Uterus (tissue), 4 donors: ENCODE data around the gene GJA5. TPM values are rescaled to one million over a fixed set of nuclear protein-coding genes. Genes with fewer than 3 reads are reported as not detected.
A peak's percentile ranks its signal among the peaks of the same experiment; 100 is the strongest.

Experiments used
- DNase-seq, 2 donors: peaks; one replicate each; pipeline ENCODE4 v3.0.0-alpha.2; 2019 to 2020
- H3K27ac ChIP-seq, 2 donors: fragments of 200-600 bp; sonication (generic); 1 replicate in 1 of 2; 2 replicates in 1 of 2; pipeline ENCODE4 v1.5.1; 2016 to 2018
- H3K27me3 ChIP-seq, 2 donors: fragments of 200-600 bp; sonication (generic); one replicate each; pipeline ENCODE4 v1.5.1; 2018 to 2019; ENCODE audit warnings: control low read depth in 1 of 2
- H3K36me3 ChIP-seq, 2 donors: fragments of 200-600 bp; sonication (generic); one replicate each; pipeline ENCODE4 v1.5.1; 2019; ENCODE audit warnings: control low read depth in 1 of 2
- H3K4me1 ChIP-seq, 2 donors: fragments of 200-600 bp; sonication (generic); one replicate each; pipeline ENCODE4 v1.5.1; 2018 to 2019; ENCODE audit warnings: control low read depth in 1 of 2
- H3K4me3 ChIP-seq, 2 donors: fragments of 200-600 bp; sonication (generic); 1 replicate in 1 of 2; 2 replicates in 1 of 2; pipeline ENCODE4 v1.5.1; 2018 to 2019; ENCODE audit warnings: mild to moderate bottlenecking in 1 of 2
- H3K9me3 ChIP-seq, 2 donors: fragments of 200-600 bp; sonication (generic); one replicate each; pipeline ENCODE4 v1.5.1; 2019; ENCODE audit warnings: control low read depth in 1 of 2
- POLR2A ChIP-seq, 2 donors: fragments of 450-650 bp; IDR thresholded peaks; one replicate each; pipeline ENCODE4 v1.6.1; 2016; ENCODE audit warnings: antibody characterized with exemption in 2 of 2, mild to moderate bottlenecking in 1 of 2, moderate library complexity in 1 of 2
- intact Hi-C: fragments of 100-400 bp; cut with DNase I; formaldehyde crosslinking; loops from one replicate; pipeline ENCODE4 v1.15.1; 2023; ENCODE audit warnings: low total_unique reads
- total RNA-seq, 4 donors: library from RNA; depleted of rRNA in 3 of 4; stranded (reverse); fragments of >200 nt in 3 of 4; gene quantifications; one replicate each; pipeline versions ENCODE4 v1.1.0 to v1.2.4, GENCODE V29; 2014 to 2023
- TF ChIP-seq, protein P1 (sequence below), 4 experiments: fragments of 200-600 bp in 2 of 4; fragments of 450-650 bp in 2 of 4; sonication (generic) in 2 of 4; IDR thresholded peaks; one replicate each; pipeline ENCODE4 v1.5.1; 2016 to 2019; ENCODE audit warnings: antibody characterized with exemption in 4 of 4, mild to moderate bottlenecking in 2 of 4, moderate library complexity in 1 of 4
- donor health status: DM: yes; HTN: yes; CAD: no.

The GJA5 gene
- total RNA-seq, 4 donors from 2014 or later = 10.0 to 24.5 (median 15.1) TPM

DNA sequence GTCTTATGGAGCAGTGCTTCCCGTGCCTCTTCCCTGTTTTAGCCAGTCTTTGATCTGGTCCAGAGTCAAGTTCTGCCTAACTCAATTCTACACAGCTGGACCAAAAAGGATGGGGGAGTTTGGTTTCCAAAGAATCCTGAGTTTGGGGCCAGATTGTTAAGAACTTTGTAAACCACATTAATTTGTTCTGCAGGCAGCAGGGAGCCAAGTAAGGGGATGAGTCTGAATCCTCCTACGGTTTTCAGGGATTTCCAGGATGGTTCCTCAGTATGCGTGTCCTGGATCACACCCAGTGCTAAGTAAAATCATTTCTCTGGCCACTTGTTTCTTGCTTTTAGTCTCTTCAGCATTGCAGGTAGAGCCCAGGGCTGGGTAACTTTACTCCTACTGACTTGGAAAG, 26.1 kb upstream of the GJA5 start:
- Histone ChIP-seq H3K9me3 (no peaks in the 10 kb centered on the region), H3K27ac (peak overlapping the region; percentile 28 to 63), H3K4me3 (no peak overlapping the region), H3K4me1 (peaks cover 0 to 9% of the 10 kb centered on the region in 2 donors), H3K36me3 (no peaks in the 10 kb centered on the region), H3K27me3 (no peaks in the 10 kb centered on the region)
- intact Hi-C loops = no loop called here
- peak; percentile 40 to 45 for DNase-seq
- TF ChIP-seq, protein P1, sequence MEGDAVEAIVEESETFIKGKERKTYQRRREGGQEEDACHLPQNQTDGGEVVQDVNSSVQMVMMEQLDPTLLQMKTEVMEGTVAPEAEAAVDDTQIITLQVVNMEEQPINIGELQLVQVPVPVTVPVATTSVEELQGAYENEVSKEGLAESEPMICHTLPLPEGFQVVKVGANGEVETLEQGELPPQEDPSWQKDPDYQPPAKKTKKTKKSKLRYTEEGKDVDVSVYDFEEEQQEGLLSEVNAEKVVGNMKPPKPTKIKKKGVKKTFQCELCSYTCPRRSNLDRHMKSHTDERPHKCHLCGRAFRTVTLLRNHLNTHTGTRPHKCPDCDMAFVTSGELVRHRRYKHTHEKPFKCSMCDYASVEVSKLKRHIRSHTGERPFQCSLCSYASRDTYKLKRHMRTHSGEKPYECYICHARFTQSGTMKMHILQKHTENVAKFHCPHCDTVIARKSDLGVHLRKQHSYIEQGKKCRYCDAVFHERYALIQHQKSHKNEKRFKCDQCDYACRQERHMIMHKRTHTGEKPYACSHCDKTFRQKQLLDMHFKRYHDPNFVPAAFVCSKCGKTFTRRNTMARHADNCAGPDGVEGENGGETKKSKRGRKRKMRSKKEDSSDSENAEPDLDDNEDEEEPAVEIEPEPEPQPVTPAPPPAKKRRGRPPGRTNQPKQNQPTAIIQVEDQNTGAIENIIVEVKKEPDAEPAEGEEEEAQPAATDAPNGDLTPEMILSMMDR (IDR thresholded peaks at IDR 0.05) = no peak
- no peak for TF ChIP-seq POLR2A (IDR thresholded peaks at IDR 0.05)

DNA sequence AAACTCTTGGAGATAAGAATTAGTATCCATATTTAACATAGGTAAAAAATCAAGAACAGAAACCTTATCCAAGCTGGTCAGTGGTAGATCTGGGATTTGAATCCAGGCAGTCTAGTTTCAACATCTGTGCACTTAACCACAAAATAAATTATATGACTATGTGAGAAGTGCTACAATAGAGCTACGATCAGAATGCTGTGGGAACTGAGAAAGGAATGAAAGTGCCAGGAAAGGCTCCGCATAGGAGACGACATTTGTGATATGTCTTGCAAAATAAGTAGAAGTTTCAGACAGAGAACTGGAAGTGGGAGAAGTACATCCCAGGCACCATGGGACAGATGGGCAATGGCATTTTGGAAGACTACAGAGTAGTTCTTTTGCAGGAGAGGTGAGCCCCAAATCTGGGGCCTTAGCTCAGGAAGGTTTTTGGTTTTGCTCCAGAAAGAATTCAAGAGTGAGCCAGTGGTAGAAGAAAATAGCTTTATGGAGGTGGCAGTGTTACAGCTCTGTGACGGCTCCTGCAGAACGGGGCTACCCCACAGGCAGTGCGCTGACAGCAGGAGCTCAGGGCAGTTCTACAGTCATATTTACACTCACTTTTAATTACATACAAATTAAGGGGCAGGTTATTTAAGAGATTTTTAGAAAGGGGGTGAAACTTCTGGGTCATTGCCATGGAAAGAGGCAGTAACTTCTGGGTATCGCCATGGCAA, 25.5 kb upstream of the GJA5 start:
- Histone ChIP-seq H3K27ac (peak overlapping the region; percentile 28 to 63), H3K27me3 (no peaks in the 10 kb centered on the region), H3K9me3 (no peaks in the 10 kb centered on the region), H3K4me3 (no peak overlapping the region), H3K4me1 (peaks cover 0 to 9% of the 10 kb centered on the region in 2 donors), H3K36me3 (no peaks in the 10 kb centered on the region)
- intact Hi-C loops = no loop called here
- DNase-seq = no peak
- TF ChIP-seq, protein P1 (IDR thresholded peaks at IDR 0.05) = no peak
- no peak for TF ChIP-seq POLR2A (IDR thresholded peaks at IDR 0.05)

DNA sequence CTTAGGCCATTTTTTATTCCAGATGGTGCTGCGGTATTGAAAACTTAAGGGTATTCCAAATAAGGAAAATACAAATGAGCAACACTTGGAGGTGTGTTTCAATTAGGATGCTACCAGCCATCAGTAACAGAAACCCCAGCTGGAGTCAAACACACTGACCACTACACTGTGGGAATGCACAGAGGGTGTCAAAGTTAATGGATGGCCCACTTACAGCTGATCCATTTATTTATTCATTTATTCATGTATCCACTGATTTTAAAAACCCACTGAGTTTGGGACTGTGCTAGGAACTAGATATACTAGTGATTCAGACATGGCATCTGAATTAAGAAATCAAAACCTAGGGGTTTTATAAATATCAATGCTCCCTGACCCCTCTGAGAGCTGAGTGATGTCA, 24.5 kb upstream of the GJA5 start:
- no peak for DNase-seq
- intact Hi-C loops = no loop called here
- H3K4me1 ChIP-seq = peaks cover 0 to 9% of the 10 kb centered on the region in 2 donors
- H3K27ac ChIP-seq = no peak overlapping the region
- no peaks in the 10 kb centered on the region for H3K36me3 ChIP-seq
- no peaks in the 10 kb centered on the region for H3K27me3 ChIP-seq
- H3K9me3 ChIP-seq = no peaks in the 10 kb centered on the region
- no peak overlapping the region for H3K4me3 ChIP-seq
- no peak for TF ChIP-seq POLR2A (IDR thresholded peaks at IDR 0.05)
- TF ChIP-seq, protein P1 (IDR thresholded peaks at IDR 0.05) = no peak

DNA sequence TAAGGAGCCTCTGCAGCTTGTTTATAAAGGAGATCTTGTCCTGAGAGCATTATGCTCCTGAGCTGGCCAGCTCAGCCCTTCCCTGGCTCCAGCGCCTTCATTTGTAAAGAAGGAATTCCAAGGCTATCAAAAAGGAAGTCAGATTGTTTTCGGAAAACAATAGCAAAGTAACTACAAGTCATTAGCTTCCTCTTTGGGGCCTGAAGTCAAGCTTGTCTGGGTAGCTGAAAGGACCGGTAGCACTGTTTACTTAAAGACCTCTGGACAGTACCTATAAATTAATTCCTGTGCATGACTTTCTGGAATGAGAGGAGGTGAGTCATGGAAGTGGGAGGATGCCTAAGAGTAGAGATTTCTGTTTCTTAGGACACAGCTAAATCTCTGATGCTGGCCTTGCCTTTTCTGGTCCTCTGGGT, 20.7 kb upstream of the GJA5 start:
- no peak for TF ChIP-seq POLR2A (IDR thresholded peaks at IDR 0.05)
- TF ChIP-seq, protein P1 (IDR thresholded peaks at IDR 0.05) = no peak
- Histone ChIP-seq H3K36me3 (no peaks in the 10 kb centered on the region), H3K4me1 (peaks cover 0 to 6% of the 10 kb centered on the region in 2 donors), H3K27ac (peak overlapping the region; percentile 61 to 67), H3K9me3 (no peaks in the 10 kb centered on the region), H3K27me3 (no peaks in the 10 kb centered on the region), H3K4me3 (no peak overlapping the region)
- DNase-seq = peak in 1 of 2 donors; percentile 45
- intact Hi-C loops = no loop called here

DNA sequence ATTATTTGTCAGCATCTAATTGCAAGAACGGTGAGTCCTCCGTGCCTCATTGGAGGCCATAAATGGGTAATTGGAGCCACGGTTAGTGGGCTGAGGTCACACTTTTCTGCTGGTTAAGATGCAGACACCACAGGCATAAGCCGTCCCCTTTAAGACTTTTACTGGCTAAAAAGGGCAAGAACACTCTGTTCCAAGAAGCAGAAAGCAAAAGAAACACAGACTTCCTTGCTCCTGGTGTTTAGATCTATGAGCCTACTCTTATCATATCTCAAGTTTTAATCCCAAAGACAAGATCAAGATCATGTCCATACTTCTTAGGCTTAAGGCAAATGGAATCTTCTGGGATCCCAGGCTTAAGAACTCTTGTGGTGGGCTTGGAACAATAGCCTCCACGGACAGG, 17.3 kb upstream of the GJA5 start:
- no peaks in the 10 kb centered on the region for H3K9me3 ChIP-seq
- H3K4me3 ChIP-seq = no peak overlapping the region
- peaks cover 0 to 6% of the 10 kb centered on the region in 2 donors for H3K4me1 ChIP-seq
- no peaks in the 10 kb centered on the region for H3K36me3 ChIP-seq
- intact Hi-C loops = no loop called here
- H3K27ac ChIP-seq = peak overlapping the region; percentile 35 to 36
- no peak for TF ChIP-seq POLR2A (IDR thresholded peaks at IDR 0.05)
- TF ChIP-seq, protein P1 (IDR thresholded peaks at IDR 0.05) = no peak
- DNase-seq = no peak
- H3K27me3 ChIP-seq = no peaks in the 10 kb centered on the region
